ENCODE data around the gene KCNIP1.

- TF ChIP-seq CTCF (IDR thresholded peaks at IDR 0.05) = no peak
- TF ChIP-seq POLR2A (IDR thresholded peaks at IDR 0.05) = no peak
- TF ChIP-seq POLR2AphosphoS5 (IDR thresholded peaks at IDR 0.05; ENCODE audit: insufficient read depth in 1 of 2, low read depth in 1 of 2) = no peak
Observed at GRCh38 chr5:170469414-170469813, 34.4 kb upstream of the KCNIP1 start.
